OCI-M1 (cell line): ENCODE measurements around the gene WNT4.

Experiments
- DNase-seq: peaks from one replicate; lab custom pipeline; 2025; lab: John Stamatoyannopoulos, UW

Gene WNT4

DNA sequence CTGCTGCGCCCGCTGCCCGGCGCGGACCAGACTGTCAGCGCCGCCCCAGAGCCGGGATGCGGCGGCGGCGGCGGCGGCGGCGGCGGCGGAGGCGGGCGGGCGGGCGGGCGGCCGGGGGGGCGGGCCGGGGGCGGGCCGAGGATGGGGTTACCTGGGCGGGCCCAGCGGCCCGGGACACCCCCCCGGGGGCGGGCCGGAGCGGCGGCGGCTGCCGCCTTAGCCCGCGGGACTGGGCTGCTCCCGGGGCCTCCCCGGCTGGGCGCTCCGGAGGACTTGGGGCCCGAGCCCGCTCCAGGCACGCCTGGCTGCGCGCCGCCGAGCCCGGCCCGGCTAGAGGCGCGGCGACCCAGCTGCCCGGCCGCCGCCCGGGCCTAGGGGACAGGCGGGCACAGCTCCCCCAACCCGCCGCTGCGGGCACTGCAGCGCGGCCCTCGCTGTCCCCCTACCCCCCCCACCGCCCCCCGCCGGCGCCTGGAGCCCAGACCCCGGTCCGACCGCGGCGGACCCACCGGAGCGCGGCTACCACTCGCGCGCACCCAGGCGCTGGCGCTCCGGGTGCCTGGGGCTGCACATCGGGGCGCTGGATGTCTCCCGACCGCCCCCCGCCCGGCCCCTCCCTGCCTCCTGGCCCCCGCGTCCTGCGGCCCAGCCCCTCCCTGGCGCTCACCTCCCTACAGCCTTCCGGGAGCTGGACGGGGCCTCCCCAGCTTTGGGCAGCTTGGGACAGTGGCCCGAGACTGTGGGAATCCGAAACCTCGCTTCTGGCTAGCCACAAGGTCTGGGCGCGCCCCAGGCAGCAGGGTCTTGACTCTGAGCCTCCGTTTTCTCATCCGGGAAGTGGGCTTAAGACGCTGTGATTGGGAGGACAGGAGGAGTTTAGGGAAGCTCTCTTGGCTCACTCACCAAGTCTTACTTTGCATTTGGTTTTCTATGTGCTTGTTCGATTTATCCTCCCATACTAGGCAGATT is at the start of gene WNT4:
Gene WNT4 (minus strand): TSS at position 33 of the 969 bp plus-strand sequence. CDS start 175 bp downstream, outside the sequence.
- no peak for DNase-seq

- no peak for DNase-seq
Measured at GRCh38 chr1:22190731-22191130, 47.8 kb upstream of the WNT4 start.

GRCh38 chr1:22190251-22190650 is 47.4 kb upstream of the WNT4 start:
- DNase-seq, result no peak

DNA sequence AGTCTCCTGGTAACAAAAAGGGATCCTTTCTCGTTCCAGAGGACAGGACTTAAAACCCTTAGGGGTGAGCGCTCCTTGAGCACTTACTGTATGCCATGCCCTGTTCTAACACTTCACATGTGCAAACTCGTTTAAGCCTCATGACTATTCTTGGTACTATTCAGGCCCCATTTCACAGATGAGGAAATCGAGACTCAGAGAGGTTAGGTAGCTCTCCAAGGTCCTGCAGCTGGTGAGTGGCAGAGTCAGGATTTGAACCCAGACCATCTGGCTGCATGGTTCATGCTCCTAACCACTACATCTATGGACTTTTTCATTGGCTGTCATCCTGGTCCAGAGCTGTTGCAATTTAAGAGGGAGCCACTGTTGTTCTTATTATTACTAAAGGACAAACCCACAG is 46.7 kb upstream of the WNT4 start:
- no peak for DNase-seq

DNA sequence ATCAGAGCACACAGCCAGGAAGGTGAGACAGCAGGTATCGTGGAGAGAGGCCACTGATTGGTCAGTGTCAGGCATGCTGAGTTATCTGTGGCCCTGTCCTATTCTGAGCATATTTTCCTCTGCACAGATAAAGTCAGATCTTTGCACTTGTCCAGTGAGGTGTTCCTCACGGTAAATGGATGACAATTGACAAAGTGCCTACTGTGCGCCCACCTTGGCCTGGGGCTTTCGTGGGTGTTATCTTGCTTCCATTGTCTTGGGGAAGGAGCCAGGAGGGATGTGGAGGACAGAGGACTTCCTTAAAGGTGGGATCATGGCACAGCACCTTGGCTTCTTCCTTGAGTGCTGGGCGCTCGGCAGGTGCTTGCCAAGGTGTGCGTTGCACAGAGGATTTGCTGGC is 46.0 kb upstream of the WNT4 start:
- no peak for DNase-seq

DNA sequence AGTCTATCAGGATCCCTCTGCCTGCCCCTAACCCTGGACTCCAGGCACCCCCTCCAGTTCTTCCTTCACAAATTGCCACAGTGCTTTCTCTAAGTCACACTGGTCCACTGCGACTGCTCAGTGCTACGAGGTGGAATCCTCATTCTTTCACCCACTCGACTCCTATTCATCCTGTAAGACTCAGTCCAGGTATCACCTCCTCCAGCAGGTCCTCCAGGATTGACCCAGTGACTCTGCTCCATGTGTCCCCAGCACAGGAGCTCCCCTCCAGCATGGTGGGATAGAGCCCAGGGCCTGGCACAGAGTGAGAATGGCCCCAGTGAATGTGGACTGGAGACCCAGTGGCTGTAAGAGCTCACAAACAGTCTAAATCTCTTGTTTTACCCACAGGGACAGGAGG is 45.5 kb upstream of the WNT4 start:
- DNase-seq, result no peak

DNA sequence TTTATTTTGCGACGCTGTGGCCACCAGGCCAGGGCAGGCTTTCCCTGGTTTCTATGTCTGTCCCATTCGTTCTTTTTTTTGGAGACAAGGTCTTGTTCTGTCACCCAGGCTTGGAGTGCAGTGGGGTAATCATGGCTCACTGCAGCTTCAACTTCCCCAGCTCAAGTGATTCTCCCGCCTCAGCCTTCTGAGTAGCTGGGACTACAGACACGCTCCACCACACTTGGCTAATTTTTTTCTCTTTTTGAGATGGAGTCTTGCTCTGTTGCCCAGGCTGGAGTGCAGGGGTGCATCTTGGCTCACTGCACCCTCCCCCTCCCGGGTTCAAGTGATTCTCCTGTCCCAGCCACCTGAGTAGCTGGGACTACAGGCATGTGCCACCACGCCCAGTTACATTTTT is 43.4 kb upstream of the WNT4 start:
- no peak for DNase-seq

- DNase-seq, result no peak
Measured at GRCh38 chr1:22184892-22185612, 42.2 kb upstream of the WNT4 start.

- no peak for DNase-seq
Measured at GRCh38 chr1:22184454-22184853, 41.6 kb upstream of the WNT4 start.

DNA sequence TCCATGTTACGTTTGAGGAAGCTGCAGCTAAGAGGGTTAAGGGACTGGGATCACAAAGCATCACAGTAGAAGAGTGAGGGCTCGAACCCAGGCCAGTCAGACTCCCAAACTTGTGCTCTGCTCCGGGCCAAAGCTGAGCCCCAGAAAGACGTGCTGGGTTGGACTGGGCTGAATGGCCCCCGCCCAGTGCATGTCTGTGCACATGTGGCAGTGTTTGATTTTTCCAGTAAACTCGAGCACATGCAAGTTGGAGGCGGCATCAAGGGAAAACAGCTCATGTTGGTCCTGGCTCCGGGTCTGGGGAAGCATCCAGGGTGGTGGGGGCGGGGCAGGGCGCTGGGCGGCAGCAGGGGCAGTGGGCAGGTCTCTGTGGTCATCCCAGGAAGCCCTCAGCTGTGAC is 39.8 kb upstream of the WNT4 start:
- DNase-seq, result no peak

DNA sequence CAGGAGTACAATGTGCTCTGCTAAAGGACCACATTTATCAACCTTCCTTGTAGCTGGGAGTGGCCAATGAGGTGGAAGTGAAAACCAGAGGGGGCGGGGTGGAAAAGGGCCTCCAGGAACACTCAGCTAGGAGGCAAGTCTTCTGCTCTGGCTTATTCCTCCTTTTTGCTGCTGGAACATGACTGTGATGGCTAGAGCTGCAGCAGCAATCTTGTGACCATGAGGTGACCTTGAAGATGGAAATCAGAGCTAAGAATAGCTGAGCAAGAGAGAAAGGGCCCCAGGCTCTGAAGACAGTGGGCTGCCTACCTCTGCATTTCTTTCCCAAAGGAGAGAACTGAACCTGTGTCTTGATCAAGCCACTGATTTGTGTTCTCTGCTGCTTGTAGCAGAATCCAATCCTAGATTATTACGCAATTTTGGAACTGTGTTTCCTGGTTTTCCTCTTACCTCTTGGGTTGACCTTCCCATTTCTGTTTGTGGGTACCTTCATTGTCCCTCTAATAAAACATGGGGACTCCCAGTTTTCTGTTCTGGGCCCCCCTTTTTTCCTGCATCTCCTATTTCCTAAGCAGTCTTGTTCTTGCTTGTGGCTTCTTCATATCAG is 36.4 kb upstream of the WNT4 start:
- DNase-seq, result no peak

DNA sequence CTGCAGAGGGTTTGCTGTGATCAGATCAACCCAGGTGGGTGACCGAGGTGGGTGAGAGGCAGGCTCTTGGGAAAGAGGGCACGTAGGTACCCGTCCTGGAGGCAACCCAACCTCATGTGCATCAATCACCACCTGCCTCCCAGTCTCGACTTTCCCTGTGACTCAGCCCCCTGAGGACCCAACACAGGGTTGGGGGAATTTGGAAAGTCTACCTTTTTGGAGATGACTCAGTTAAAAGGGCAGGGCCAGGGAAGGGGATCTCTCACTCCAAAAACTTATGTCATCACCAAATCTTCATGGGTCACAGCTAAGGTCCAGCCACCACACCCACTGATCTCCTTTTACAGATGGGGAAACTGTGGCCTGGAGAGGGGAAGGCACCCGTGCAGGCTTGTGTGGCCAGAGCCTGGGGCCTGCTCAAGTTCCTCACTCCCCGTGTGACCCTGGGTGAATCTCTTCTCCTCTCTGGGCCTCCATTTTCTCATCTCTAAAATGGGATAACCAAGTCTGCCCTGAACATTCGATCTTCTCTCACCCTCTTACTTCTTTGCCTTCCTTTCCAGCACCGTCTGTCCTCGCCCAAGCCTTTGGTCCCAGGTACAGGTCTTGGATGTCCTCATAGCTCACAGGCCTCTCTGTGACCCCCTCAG is 34.6 kb upstream of the WNT4 start:
- no peak for DNase-seq

- no peak for DNase-seq
Measured at GRCh38 chr1:22176258-22176657, 33.4 kb upstream of the WNT4 start.

DNA sequence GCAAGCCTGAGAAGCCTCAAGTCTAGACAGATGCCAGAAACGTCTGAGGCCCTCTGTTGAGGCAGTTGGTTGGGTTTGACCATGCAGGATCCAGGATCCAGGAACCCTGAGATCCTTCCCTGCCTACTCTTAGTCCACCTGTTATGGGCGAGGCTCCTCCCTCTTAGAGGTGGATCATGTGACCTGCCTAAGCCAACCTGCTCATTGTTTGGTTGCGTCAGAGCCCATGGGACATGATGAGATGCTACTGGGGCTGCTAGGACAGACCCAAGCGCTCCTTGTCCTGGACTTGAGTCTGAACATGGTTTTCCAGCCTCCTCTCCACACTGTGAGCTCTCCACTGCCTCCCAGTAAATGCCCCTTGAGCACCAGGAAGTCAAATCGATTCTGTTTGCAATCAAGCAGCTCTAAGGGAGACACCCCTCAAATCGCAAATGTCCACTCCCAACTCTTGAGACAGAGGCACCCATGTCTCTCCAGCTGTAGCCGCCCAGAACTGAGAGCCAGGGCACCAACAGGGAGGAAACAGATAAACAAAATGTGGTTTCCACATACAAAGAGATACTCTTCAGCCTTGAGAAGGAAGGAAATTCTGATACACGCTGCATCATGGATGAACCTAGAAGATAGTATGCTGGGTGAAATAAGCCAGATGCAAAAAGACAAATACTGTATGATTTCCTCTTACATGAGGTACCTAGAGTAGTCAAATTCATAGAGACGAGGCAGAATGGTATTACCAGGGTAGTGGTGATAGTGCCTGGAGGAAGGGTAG is 31.7 kb upstream of the WNT4 start:
- peak; percentile 16 for DNase-seq

- no peak for DNase-seq
Measured at GRCh38 chr1:22171951-22172715, 29.2 kb upstream of the WNT4 start.

DNA sequence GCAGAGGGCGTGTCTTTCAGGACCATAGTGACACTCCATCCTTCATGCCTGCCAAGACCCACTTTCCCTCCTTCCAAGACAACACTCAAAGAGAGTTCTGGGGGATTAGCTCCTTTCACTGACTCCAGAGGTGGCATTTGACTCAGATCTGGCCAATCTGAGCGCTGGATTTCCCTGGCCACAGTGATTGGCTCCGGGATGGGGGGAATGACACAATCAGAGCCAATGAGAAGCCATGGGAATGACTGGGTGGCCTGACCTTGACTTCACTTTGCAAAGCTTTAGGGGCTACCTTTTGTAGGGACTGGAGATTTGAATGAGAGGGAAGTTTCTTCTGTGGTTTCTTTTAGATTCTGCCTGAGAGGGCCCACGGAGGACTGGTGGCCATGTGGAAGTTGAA is 26.9 kb upstream of the WNT4 start:
- DNase-seq, result no peak

- DNase-seq, result no peak
Measured at GRCh38 chr1:22168412-22168973, 25.6 kb upstream of the WNT4 start.

DNA sequence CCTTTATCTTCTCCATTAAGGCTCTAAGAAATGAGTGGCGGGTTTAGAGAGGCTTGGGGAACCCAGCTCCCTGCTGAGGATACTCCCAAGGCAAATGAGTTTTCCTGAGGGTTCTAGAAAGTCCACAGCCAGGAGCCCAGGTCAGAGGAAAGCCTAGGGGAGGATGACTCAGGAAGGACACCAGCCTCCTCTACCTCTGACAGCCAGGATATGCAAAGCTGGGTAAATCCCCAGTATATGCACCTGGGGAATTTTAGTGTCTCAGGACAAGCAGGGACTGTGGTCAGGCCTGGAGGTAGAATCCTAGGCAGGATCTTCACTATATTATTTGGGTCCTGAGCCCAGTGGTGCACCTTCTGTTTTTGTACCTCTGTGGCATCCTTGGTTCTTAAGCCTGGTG is 23.5 kb upstream of the WNT4 start:
- no peak for DNase-seq

DNA sequence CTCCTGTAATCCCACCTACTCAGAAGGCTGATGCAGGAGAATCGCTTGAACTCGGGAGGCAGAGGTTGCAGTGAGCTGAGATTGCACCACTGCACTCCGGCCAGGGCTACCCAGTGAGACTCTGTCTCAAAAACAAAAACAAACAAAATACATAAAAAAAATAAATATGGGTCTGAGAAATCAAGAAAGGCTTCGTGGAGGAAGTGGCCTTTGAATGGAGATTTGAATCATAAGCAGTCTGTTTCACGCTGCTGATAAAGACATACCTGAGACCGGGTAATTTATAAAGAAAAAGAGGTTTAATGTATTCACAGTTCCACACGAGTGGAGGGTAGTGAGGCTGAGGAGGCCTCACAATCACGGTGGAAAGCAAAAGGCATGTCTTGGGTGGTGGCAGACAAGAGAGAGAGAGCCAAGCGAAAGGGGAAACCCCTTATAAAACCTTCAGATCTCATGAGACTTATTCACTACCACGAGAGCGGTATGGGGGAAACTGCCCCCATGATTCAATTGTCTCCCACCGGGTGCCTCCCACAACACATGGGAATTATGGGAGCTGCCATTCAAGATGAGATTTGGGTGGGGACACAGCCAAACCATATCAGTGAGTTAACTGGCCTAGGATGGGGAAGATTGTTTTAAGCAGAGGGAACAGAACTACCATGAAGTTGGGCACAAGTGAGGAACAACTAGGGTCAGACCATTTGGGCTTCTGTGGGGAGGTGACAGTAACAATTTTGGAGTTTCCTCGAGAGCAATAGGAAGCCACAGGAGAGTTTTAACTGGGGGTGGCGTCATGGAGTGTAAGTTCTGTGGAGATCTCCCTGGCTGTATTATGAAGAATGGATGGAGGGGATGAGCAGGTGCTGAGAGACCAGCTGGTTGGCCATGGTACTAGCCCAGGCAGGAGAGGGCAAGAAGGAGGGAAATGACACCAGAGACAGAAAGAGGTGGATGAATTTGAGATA is 22.2 kb upstream of the WNT4 start:
- no peak for DNase-seq
